Measurements from ENCODE around the gene MED29. TPM values are rescaled to one million over a fixed set of nuclear protein-coding genes. Genes with fewer than 3 reads are reported as not detected.

The MED29 gene
- total RNA-seq, 1 experiment from 2014 or later, result 42.9 TPM

DNA sequence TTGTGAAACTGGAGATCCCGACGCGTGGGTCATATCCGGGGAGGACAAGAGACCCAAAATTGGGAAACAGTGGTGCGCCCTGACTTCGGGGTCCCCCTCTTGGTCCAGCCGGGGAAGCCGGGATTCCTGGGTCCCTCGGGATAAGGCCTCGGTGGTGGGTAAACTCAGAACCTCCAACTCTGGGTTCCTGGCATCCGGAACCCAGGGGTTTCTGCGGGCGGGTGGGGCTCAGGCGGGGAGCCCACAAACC lies 16.2 kb downstream of the MED29 start:
- peaks cover 8% of the 10 kb centered on the region; the same call in 1 of the 2 replicates for H3K36me3 Mint-ChIP-seq
- no peaks in the 10 kb centered on the region for H3K9me3 Mint-ChIP-seq
- no peak for ATAC-seq
- CTCF ChIA-PET, result interaction anchor here (4.3 kb wide), 1 partner anchor 10 kb away, joined by 38 read pairs; no protein-coding TSS in a partner anchor
- peak overlapping the region; percentile 92; the same call in 1 of the 2 replicates for H3K27ac Mint-ChIP-seq
- peaks cover 48% of the 10 kb centered on the region for H3K4me1 Mint-ChIP-seq
- no peaks in the 10 kb centered on the region for H3K27me3 Mint-ChIP-seq (ENCODE audit: low read depth)
- H3K4me3 Mint-ChIP-seq, result peak overlapping the region; percentile 90
- no peak for DNase-seq (ENCODE audit: low spot score)
- POLR2A ChIA-PET, result interaction anchor here (1.3 to 2.1 kb wide), 3 partner anchors 9 to 28 kb away, joined by 3 to 15 read pairs (median 7); partner anchors contain the start of gene RPS16
- TF ChIP-seq NR1H2 (CRISPR knock-in tag; IDR thresholded peaks at IDR 0.05) (no peak), FOXJ3 (CRISPR knock-in tag; IDR thresholded peaks at IDR 0.05; ENCODE audit: borderline replicate concordance) (no peak), E2F4 (CRISPR knock-in tag; IDR thresholded peaks at IDR 0.05; ENCODE audit: borderline replicate concordance, low read depth) (no peak), ZNF121 (CRISPR knock-in tag; IDR thresholded peaks at IDR 0.05) (no peak), MAX (CRISPR knock-in tag; IDR thresholded peaks at IDR 0.05) (no peak), ARID4B (CRISPR knock-in tag; IDR thresholded peaks at IDR 0.05; ENCODE audit: borderline replicate concordance) (no peak), STAT6 (CRISPR knock-in tag; conservative IDR thresholded peaks at IDR 0.05; ENCODE audit: low read depth) (no peak), TP53 (CRISPR knock-in tag; IDR thresholded peaks at IDR 0.05) (no peak), CTCF (IDR thresholded peaks at IDR 0.05) (no peak), ELF4 (CRISPR knock-in tag; IDR thresholded peaks at IDR 0.05; ENCODE audit: low read depth) (no peak), SP1 (CRISPR knock-in tag; conservative IDR thresholded peaks at IDR 0.05) (no peak), MLX (CRISPR knock-in tag; IDR thresholded peaks at IDR 0.05) (no peak)
- TF ChIP-seq, protein P1, sequence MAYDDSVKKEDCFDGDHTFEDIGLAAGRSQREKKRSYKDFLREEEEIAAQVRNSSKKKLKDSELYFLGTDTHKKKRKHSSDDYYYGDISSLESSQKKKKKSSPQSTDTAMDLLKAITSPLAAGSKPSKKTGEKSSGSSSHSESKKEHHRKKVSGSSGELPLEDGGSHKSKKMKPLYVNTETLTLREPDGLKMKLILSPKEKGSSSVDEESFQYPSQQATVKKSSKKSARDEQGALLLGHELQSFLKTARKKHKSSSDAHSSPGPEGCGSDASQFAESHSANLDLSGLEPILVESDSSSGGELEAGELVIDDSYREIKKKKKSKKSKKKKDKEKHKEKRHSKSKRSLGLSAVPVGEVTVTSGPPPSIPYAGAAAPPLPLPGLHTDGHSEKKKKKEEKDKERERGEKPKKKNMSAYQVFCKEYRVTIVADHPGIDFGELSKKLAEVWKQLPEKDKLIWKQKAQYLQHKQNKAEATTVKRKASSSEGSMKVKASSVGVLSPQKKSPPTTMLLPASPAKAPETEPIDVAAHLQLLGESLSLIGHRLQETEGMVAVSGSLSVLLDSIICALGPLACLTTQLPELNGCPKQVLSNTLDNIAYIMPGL (CRISPR knock-in tag; IDR thresholded peaks at IDR 0.05), result no peak
- TF ChIP-seq, protein P2, sequence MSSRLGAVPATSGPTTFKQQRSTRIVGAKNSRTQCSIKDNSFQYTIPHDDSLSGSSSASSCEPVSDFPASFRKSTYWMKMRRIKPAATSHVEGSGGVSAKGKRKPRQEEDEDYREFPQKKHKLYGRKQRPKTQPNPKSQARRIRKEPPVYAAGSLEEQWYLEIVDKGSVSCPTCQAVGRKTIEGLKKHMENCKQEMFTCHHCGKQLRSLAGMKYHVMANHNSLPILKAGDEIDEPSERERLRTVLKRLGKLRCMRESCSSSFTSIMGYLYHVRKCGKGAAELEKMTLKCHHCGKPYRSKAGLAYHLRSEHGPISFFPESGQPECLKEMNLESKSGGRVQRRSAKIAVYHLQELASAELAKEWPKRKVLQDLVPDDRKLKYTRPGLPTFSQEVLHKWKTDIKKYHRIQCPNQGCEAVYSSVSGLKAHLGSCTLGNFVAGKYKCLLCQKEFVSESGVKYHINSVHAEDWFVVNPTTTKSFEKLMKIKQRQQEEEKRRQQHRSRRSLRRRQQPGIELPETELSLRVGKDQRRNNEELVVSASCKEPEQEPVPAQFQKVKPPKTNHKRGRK (CRISPR knock-in tag; IDR thresholded peaks at IDR 0.05; ENCODE audit: borderline replicate concordance), result no peak
- TF ChIP-seq, protein P3, sequence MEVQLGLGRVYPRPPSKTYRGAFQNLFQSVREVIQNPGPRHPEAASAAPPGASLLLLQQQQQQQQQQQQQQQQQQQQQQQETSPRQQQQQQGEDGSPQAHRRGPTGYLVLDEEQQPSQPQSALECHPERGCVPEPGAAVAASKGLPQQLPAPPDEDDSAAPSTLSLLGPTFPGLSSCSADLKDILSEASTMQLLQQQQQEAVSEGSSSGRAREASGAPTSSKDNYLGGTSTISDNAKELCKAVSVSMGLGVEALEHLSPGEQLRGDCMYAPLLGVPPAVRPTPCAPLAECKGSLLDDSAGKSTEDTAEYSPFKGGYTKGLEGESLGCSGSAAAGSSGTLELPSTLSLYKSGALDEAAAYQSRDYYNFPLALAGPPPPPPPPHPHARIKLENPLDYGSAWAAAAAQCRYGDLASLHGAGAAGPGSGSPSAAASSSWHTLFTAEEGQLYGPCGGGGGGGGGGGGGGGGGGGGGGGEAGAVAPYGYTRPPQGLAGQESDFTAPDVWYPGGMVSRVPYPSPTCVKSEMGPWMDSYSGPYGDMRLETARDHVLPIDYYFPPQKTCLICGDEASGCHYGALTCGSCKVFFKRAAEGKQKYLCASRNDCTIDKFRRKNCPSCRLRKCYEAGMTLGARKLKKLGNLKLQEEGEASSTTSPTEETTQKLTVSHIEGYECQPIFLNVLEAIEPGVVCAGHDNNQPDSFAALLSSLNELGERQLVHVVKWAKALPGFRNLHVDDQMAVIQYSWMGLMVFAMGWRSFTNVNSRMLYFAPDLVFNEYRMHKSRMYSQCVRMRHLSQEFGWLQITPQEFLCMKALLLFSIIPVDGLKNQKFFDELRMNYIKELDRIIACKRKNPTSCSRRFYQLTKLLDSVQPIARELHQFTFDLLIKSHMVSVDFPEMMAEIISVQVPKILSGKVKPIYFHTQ (CRISPR knock-in tag; IDR thresholded peaks at IDR 0.05), result no peak

Data from WTC11 (cell line).